ENCODE measurements around the gene BIRC7. TPM values are rescaled to one million over a fixed set of nuclear protein-coding genes. Genes with fewer than 3 reads are reported as not detected.

Gene BIRC7
- polyA plus RNA-seq, 1 donor (not counting 4 experiments of a cell fraction or from before 2014, with no cell fraction given), result not detected

GRCh38 chr20:63276956-63277355 is 41.3 kb downstream of the BIRC7 start:
- TF ChIP-seq CTCF (optimal IDR thresholded peaks at IDR 0.05 in 1 of 3, IDR thresholded peaks at IDR 0.05 in 1 of 3, conservative IDR thresholded peaks at IDR 0.05 in 1 of 3; ENCODE audit: extremely low read depth in 1 of 3, insufficient read depth in 2 of 3, low read length in 3 of 3) (no peak), EZH2 (IDR thresholded peaks at IDR 0.05; ENCODE audit: low read length) (no peak)
- peaks cover 13% of the 10 kb centered on the region for H4K20me1 ChIP-seq (ENCODE audit: control insufficient read depth, extremely low read depth, insufficient read depth, low read length)

GRCh38 chr20:63277466-63278272 is 42.0 kb downstream of the BIRC7 start:
- no peak for DNase-seq (ENCODE audit: low read depth, low spot score)
- Histone ChIP-seq H2AFZ (ENCODE audit: control insufficient read depth, low read length) (no peak overlapping the region), H3K9ac (ENCODE audit: control insufficient read depth, extremely low read depth, insufficient read depth, low read length) (no peak overlapping the region), H3K4me2 (ENCODE audit: control insufficient read depth, extremely low read depth, insufficient read depth, low read depth, low read length) (no peak overlapping the region), H3K79me2 (ENCODE audit: control insufficient read depth, insufficient read depth, low read length) (peaks cover 51% of the 10 kb centered on the region), H3K36me3 (ENCODE audit: control insufficient read depth in 2 of 2, extremely low read depth in 1 of 2, insufficient read depth in 2 of 2, low read length in 2 of 2) (peaks cover 34 to 38% of the 10 kb centered on the region in 2 experiments), H3K9me3 (ENCODE audit: control insufficient read depth, low read depth, low read length) (no peaks in the 10 kb centered on the region), H3K4me3 (ENCODE audit: control insufficient read depth in 2 of 3, extremely low read depth in 1 of 3, insufficient read depth in 2 of 3, low read depth in 1 of 3, low read length in 3 of 3) (no peak overlapping the region), H3K9me1 (ENCODE audit: control insufficient read depth, extremely low read depth, insufficient read depth, low read length) (peaks cover 2% of the 10 kb centered on the region), H3K27ac (ENCODE audit: control insufficient read depth, insufficient read depth, low read length) (no peak overlapping the region), H3K4me1 (ENCODE audit: control insufficient read depth, extremely low read depth, insufficient read depth, low read length) (peaks cover 6% of the 10 kb centered on the region), H3K27me3 (ENCODE audit: control insufficient read depth, extremely low read depth, insufficient read depth, low read length) (no peaks in the 10 kb centered on the region), H4K20me1 (ENCODE audit: control insufficient read depth, extremely low read depth, insufficient read depth, low read length) (peaks cover 13% of the 10 kb centered on the region)
- dilution Hi-C loops (cut with MboI; ENCODE audit: extremely low pct_ligation_motif_present, low sequenced_read_pairs), result no loop called here
- FAIRE-seq, result no peak
- TF ChIP-seq CTCF (optimal IDR thresholded peaks at IDR 0.05 in 1 of 3, IDR thresholded peaks at IDR 0.05 in 1 of 3, conservative IDR thresholded peaks at IDR 0.05 in 1 of 3; ENCODE audit: extremely low read depth in 1 of 3, insufficient read depth in 2 of 3, low read length in 3 of 3), result no peak
- TF ChIP-seq EZH2 (IDR thresholded peaks at IDR 0.05; ENCODE audit: low read length), result no peak

More at GRCh38 chr20:63276956-63277355, 41.3 kb downstream of the BIRC7 start:
- Histone ChIP-seq H3K4me3 (ENCODE audit: control insufficient read depth in 2 of 3, extremely low read depth in 1 of 3, insufficient read depth in 2 of 3, low read depth in 1 of 3, low read length in 3 of 3) (no peak overlapping the region), H3K4me1 (ENCODE audit: control insufficient read depth, extremely low read depth, insufficient read depth, low read length) (peaks cover 6% of the 10 kb centered on the region), H3K27me3 (ENCODE audit: control insufficient read depth, extremely low read depth, insufficient read depth, low read length) (no peaks in the 10 kb centered on the region), H2AFZ (ENCODE audit: control insufficient read depth, low read length) (no peak overlapping the region), H3K27ac (ENCODE audit: control insufficient read depth, insufficient read depth, low read length) (no peak overlapping the region), H3K9me3 (ENCODE audit: control insufficient read depth, low read depth, low read length) (no peaks in the 10 kb centered on the region), H3K79me2 (ENCODE audit: control insufficient read depth, insufficient read depth, low read length) (peaks cover 51% of the 10 kb centered on the region), H3K9me1 (ENCODE audit: control insufficient read depth, extremely low read depth, insufficient read depth, low read length) (peaks cover 2% of the 10 kb centered on the region), H3K4me2 (ENCODE audit: control insufficient read depth, extremely low read depth, insufficient read depth, low read depth, low read length) (no peak overlapping the region), H3K9ac (ENCODE audit: control insufficient read depth, extremely low read depth, insufficient read depth, low read length) (no peak overlapping the region), H3K36me3 (ENCODE audit: control insufficient read depth in 2 of 2, extremely low read depth in 1 of 2, insufficient read depth in 2 of 2, low read length in 2 of 2) (peaks cover 31 to 37% of the 10 kb centered on the region in 2 experiments)
- dilution Hi-C loops (cut with MboI; ENCODE audit: extremely low pct_ligation_motif_present, low sequenced_read_pairs), result no loop called here
- FAIRE-seq (no peak), DNase-seq (ENCODE audit: low read depth, low spot score) (no peak)
